K562 (cell line): ENCODE data around the gene BANF2. TPM values are rescaled to one million over a fixed set of nuclear protein-coding genes. Genes with fewer than 3 reads are reported as not detected.

Source experiments
- ATAC-seq: fragments of 200-7000 bp; cut with Tn5 transposase; 3 replicates; pipeline ENCODE4 v1.9.1; 2020; ENCODE audit warnings: moderate library complexity
- BruUV-seq: library from RNA; stranded (reverse); fragments of 400-500 nt; replicated peaks from 2 replicates; lab custom pipeline; 2021; lab: Mats Ljungman, UMichigan
- CTCF ChIA-PET: fragments of 300-600 bp; formaldehyde crosslinking; extraction: SDS; loops from one replicate; lab custom pipeline; 2021; ENCODE audit warnings: low intra/inter-chr PET ratio; lab: Yijun Ruan, JAX
- POLR2A ChIA-PET: fragments of 300-600, 350-650 bp; sonication (Branson Sonifier 250); formaldehyde crosslinking; extraction: SDS; loops from one replicate; lab custom pipeline; 2021; ENCODE audit warnings: antibody characterized with exemption, inconsistent platforms; lab: Yijun Ruan, JAX
- DNase-seq, 4 experiments: peaks; one replicate each; pipeline versions ENCODE4 v3.0.0 to v3.0.0-alpha.2; 2011 to 2018; ENCODE audit warnings: low spot score in 3 of 4, mixed read lengths in 3 of 4; ENCODE audit errors: extremely low read depth in 1 of 4
- FAIRE-seq: peaks from 2 replicates; lab custom pipeline; 2011; peaks lifted over from hg19 to GRCh38; lab: Jason Lieb, UNC
- H2AFZ ChIP-seq: 2 replicates; pipeline ENCODE4 v1.6.0; 2011; ENCODE audit warnings: low read depth, low read length, control low read depth, inconsistent platforms
- H3K27ac ChIP-seq: fragments of 200-600 bp; 3 replicates; pipeline ENCODE4 v1.8.0; 2011; ENCODE audit warnings: low read depth, mild to moderate bottlenecking, control low read depth, inconsistent platforms, low read length, moderate library complexity, mixed read lengths; ENCODE audit errors: extremely low read depth
- H3K27me3 ChIP-seq, 2 experiments: fragments of 300-600 bp in 1 of 2; 2 replicates in 1 of 2; 3 replicates in 1 of 2; pipeline versions ENCODE4 v1.6.0 to v1.8.0; 2011; ENCODE audit warnings: inconsistent platforms in 2 of 2, low read length in 2 of 2, mild to moderate bottlenecking in 1 of 2, mixed read lengths in 1 of 2, moderate library complexity in 1 of 2; ENCODE audit not compliant: control insufficient read depth in 2 of 2, insufficient read depth in 2 of 2
- H3K36me3 ChIP-seq: fragments of 300-600 bp; 3 replicates; pipeline ENCODE4 v1.8.0; 2011; ENCODE audit warnings: mild to moderate bottlenecking, low read length, inconsistent platforms; ENCODE audit not compliant: control insufficient read depth, insufficient read depth
- H3K4me1 ChIP-seq, 2 experiments: fragments of 200-600 bp in 1 of 2; replicated peaks in 1 of 2; 2 replicates in 1 of 2; 3 replicates in 1 of 2; pipeline versions ENCODE4 v1.5.1 to v1.8.0; 2011; ENCODE audit warnings: inconsistent platforms in 2 of 2, low read length in 2 of 2, mild to moderate bottlenecking in 1 of 2, mixed read lengths in 1 of 2, moderate library complexity in 1 of 2; ENCODE audit not compliant: control insufficient read depth in 2 of 2, insufficient read depth in 2 of 2
- H3K4me2 ChIP-seq: 2 replicates; pipeline ENCODE4 v1.6.1; 2011; ENCODE audit warnings: low read length, control low read depth, inconsistent platforms, mixed read lengths; ENCODE audit not compliant: insufficient read depth
- H3K4me3 ChIP-seq: fragments of 200-600 bp; sonication (generic), shearing (Covaris generic); 2 replicates; pipeline ENCODE4 v1.5.1; 2016; ENCODE audit warnings: control low read depth, inconsistent platforms
- H3K79me2 ChIP-seq: fragments of 200-600 bp; 3 replicates; pipeline ENCODE4 v1.8.0; 2011; ENCODE audit warnings: low read length, inconsistent platforms; ENCODE audit not compliant: control insufficient read depth, insufficient read depth
- H3K9ac ChIP-seq, 2 experiments: 2 replicates each; pipeline versions ENCODE4 v1.6.0 to v1.6.1; 2011; ENCODE audit warnings: low read depth in 2 of 2, low read length in 2 of 2, control low read depth in 1 of 2, inconsistent platforms in 1 of 2, mild to moderate bottlenecking in 1 of 2, mixed read lengths in 1 of 2; ENCODE audit not compliant: insufficient read depth in 1 of 2
- H3K9me1 ChIP-seq: one replicate; pipeline ENCODE4 v1.6.0; 2011; ENCODE audit warnings: inconsistent platforms, mild to moderate bottlenecking, low read length, moderate library complexity; ENCODE audit not compliant: control insufficient read depth, insufficient read depth
- H3K9me3 ChIP-seq: replicated peaks from 2 replicates; pipeline ENCODE4 v1.5.1; 2011; ENCODE audit warnings: low read depth, low read length, inconsistent platforms; ENCODE audit not compliant: control insufficient read depth, insufficient read depth
- H4K20me1 ChIP-seq: replicated peaks from 2 replicates; pipeline ENCODE4 v1.6.1; 2011; ENCODE audit warnings: low read length, inconsistent platforms, mixed read lengths; ENCODE audit not compliant: control insufficient read depth, insufficient read depth
- CCNT2 ChIP-seq: IDR thresholded peaks from 2 replicates; pipeline ENCODE4 v1.6.1; 2011; ENCODE audit warnings: borderline replicate concordance, low read depth, mild to moderate bottlenecking, moderate library complexity, mixed read lengths, low read length; ENCODE audit not compliant: insufficient read length; ENCODE audit errors: extremely low read depth
- ESRRA ChIP-seq: fragments of 450-650 bp; IDR thresholded peaks from 2 replicates; pipeline ENCODE4 v1.6.1; 2014; ENCODE audit warnings: low read depth, mild to moderate bottlenecking, moderate library complexity, borderline replicate concordance
- FOXJ2 ChIP-seq: fragments of 200-800 bp; sonication (Bioruptor generic); IDR thresholded peaks from 2 replicates; pipeline ENCODE4 v1.6.1; 2016; ENCODE audit warnings: missing genetic modification characterization, missing compliant biosample characterization
- HLTF ChIP-seq: fragments of 450-650 bp; IDR thresholded peaks from 2 replicates; pipeline ENCODE4 v1.6.1; 2016
- KHSRP ChIP-seq: fragments of 450-650 bp; IDR thresholded peaks from 2 replicates; pipeline ENCODE4 v1.6.1; 2017
- MCM5 ChIP-seq: fragments of 450-650 bp; IDR thresholded peaks from 2 replicates; pipeline ENCODE4 v1.6.1; 2016; ENCODE audit warnings: low read depth
- MCM7 ChIP-seq, 2 experiments: fragments of 450-650 bp; IDR thresholded peaks; 2 replicates each; pipeline ENCODE4 v1.6.1; 2016 to 2018
- NEUROD1 ChIP-seq: fragments of 150-350 bp; IDR thresholded peaks from 2 replicates; pipeline ENCODE4 v1.6.1; 2014; ENCODE audit warnings: borderline replicate concordance, low read length, low read depth; ENCODE audit not compliant: partially characterized antibody
- POLR2H ChIP-seq: IDR thresholded peaks from 2 replicates; pipeline ENCODE4 v1.6.1; 2016; ENCODE audit warnings: missing genetic modification characterization, low read depth, mild to moderate bottlenecking, control low read depth, missing compliant biosample characterization, moderate library complexity
- RAD51 ChIP-seq: fragments of 450-650 bp; IDR thresholded peaks from 2 replicates; pipeline ENCODE4 v1.7.1; 2016; ENCODE audit warnings: low read depth, mild to moderate bottlenecking, borderline replicate concordance
- YBX1 ChIP-seq: fragments of 450-650 bp; IDR thresholded peaks from 2 replicates; pipeline ENCODE4 v1.7.1; 2016; ENCODE audit warnings: mild to moderate bottlenecking
- ZNF12 ChIP-seq: sonication (generic); formaldehyde crosslinking; IDR thresholded peaks from 2 replicates; pipeline ENCODE4 v1.4.0; 2020; ENCODE audit warnings: mild to moderate bottlenecking, missing genetic modification reagents
- ZNF146 ChIP-seq: IDR thresholded peaks from one replicate; pipeline ENCODE4 v1.6.1; 2018; ENCODE audit warnings: missing compliant biosample characterization; ENCODE audit not compliant: unreplicated experiment
- ZNF41 ChIP-seq: fragments of 250-450 bp; sonication (Bioruptor Pico); conservative IDR thresholded peaks from 2 replicates; pipeline ENCODE4 v1.4.0; 2020; ENCODE audit warnings: mild to moderate bottlenecking
- WGBS: fragments of 100-300 bp; shearing (Covaris generic); methylation state at CpG from one replicate; pipeline ENCODE4 v1.1.6; 2016; ENCODE audit warnings: low coverage, mixed read lengths; ENCODE audit not compliant: insufficient coverage; ENCODE audit errors: missing lambda C conversion rate; 5-methylcytosine and 5-hydroxymethylcytosine counted together
- in situ Hi-C: fragments of 300-500 bp; cut with MboI; formaldehyde crosslinking; loops from 4 replicates; pipeline ENCODE4 v1.15.0; 2018; ENCODE audit warnings: inconsistent platforms, mixed read lengths
- intact Hi-C: fragments of 100-400 bp; cut with micrococcal nuclease; formaldehyde crosslinking; loops from 2 replicates; pipeline ENCODE4 v1.14.2; 2022
- polyA plus RNA-seq, 8 experiments: library from polyadenylated mRNA; depleted of rRNA in 4 of 8; stranded (reverse) in 5 of 8; unstranded in 3 of 8; fragments of >200 nt; fragmentation: Nextera tagmentation in 2 of 8; fragmentation: Illumina TruSeq in 1 of 8; extraction: Ambion mirVana in 2 of 8; extraction: Trizol in 1 of 8; gene quantifications; 2 replicates each; pipeline versions ENCODE4 v1.2.1 to v1.2.3, GENCODE V29; 2011 to 2014; ENCODE audit warnings: inconsistent platforms in 1 of 8, missing spikeins in 1 of 8
- total RNA-seq, 7 experiments: library from RNA; depleted of rRNA in 6 of 7; stranded (reverse); fragments of >200 nt in 6 of 7; fragmentation: Illumina TruSeq in 2 of 7; extraction: Trizol in 2 of 7; gene quantifications; 2 replicates each; pipeline versions ENCODE4 v1.2.1 to v1.2.3, GENCODE V29; 2011 to 2021; ENCODE audit warnings: low replicate concordance in 1 of 7
- TF ChIP-seq, protein P1 (sequence below): fragments of 250-450 bp; sonication (Bioruptor Pico); IDR thresholded peaks from 2 replicates; pipeline ENCODE4 v1.9.0; 2021; ENCODE audit warnings: mild to moderate bottlenecking
- TF ChIP-seq, protein P2 (sequence below), 3 experiments: IDR thresholded peaks in 2 of 3; conservative IDR thresholded peaks in 1 of 3; 2 replicates each; pipeline ENCODE4 v1.5.1; 2011 to 2012; ENCODE audit warnings: low read length in 3 of 3, mild to moderate bottlenecking in 3 of 3, control low read depth in 2 of 3, improper control_type of control experiment in 1 of 3, inconsistent platforms in 1 of 3, low read depth in 1 of 3, mixed read lengths in 1 of 3, moderate library complexity in 1 of 3; ENCODE audit not compliant: insufficient read depth in 2 of 3
- TF ChIP-seq, protein P3 (sequence below): fragments of 450-650 bp; formaldehyde crosslinking; IDR thresholded peaks from 2 replicates; pipeline ENCODE4 v1.4.0; 2022; ENCODE audit warnings: missing genetic modification characterization
- TF ChIP-seq, protein P4 (sequence below), 2 experiments: fragments of 450-650 bp; conservative IDR thresholded peaks; 2 replicates each; pipeline ENCODE4 v1.6.1; 2017; ENCODE audit warnings: mild to moderate bottlenecking in 2 of 2, moderate library complexity in 2 of 2

Gene BANF2
- total and polyA plus RNA-seq, 9 of the 15 experiments (the other 6 are each of a cell fraction or from before 2014, with no cell fraction given) = not detected

DNA sequence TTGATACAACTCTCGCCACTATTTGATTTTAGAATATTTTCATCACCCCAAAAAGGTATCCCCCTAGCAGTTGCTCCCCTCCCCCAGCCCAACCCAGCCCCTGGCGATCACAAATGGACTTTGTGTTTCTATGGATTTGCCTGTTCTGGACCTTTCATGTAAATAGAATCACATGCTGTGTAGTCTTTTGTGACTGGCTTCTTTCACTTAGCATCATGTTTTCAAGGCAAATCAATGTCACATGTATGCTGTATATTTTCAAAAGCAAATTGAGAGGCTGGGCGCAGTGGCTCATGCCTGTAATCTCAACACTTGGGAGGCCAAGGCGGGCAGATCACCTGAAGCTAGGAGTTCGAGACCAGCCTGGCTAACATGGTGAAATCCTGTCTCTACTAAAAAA, 48.5 kb downstream of the BANF2 start:
- no peaks in the 10 kb centered on the region for H3K36me3 ChIP-seq
- POLR2A ChIA-PET = no interaction called here
- FAIRE-seq (no peak), ATAC-seq (no peak), DNase-seq (no peak)
- intact Hi-C loops (no loop called here), in situ Hi-C loops (no loop called here)
- no peak overlapping the region for H3K4me3 ChIP-seq
- 0% methylated on average over 5 of the region's 5 CpGs for WGBS
- H3K9me1 ChIP-seq = no peaks in the 10 kb centered on the region
- no peak overlapping the region for H3K27ac ChIP-seq
- H3K4me1 ChIP-seq = no peaks in the 10 kb centered on the region; a peak in 1 of 5 replicates
- H3K79me2 ChIP-seq = no peaks in the 10 kb centered on the region
- H3K9ac ChIP-seq = no peak overlapping the region
- H3K9me3 ChIP-seq = no peaks in the 10 kb centered on the region
- H4K20me1 ChIP-seq = no peaks in the 10 kb centered on the region
- H3K27me3 ChIP-seq = peaks cover 2 to 20% of the 10 kb centered on the region in 2 experiments
- no TSS peak for BruUV-seq
- H2AFZ ChIP-seq = no peak overlapping the region
- H3K4me2 ChIP-seq = no peak overlapping the region
- CTCF ChIA-PET = no interaction called here
- TF ChIP-seq, protein P1, sequence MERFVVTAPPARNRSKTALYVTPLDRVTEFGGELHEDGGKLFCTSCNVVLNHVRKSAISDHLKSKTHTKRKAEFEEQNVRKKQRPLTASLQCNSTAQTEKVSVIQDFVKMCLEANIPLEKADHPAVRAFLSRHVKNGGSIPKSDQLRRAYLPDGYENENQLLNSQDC (CRISPR knock-in tag) = no peak
- TF ChIP-seq CCNT2 (no peak), POLR2H (tag) (no peak), MCM5 (no peak), ZNF12 (no peak), ZNF146 (CRISPR knock-in tag) (no peak), RAD51 (no peak), ZNF41 (CRISPR knock-in tag) (no peak), MCM7 (IDR thresholded peaks at IDR 0.05) (no peak), HLTF (no peak), ESRRA (no peak), KHSRP (no peak), FOXJ2 (tag) (no peak), NEUROD1 (no peak), YBX1 (no peak)
- TF ChIP-seq, protein P2, sequence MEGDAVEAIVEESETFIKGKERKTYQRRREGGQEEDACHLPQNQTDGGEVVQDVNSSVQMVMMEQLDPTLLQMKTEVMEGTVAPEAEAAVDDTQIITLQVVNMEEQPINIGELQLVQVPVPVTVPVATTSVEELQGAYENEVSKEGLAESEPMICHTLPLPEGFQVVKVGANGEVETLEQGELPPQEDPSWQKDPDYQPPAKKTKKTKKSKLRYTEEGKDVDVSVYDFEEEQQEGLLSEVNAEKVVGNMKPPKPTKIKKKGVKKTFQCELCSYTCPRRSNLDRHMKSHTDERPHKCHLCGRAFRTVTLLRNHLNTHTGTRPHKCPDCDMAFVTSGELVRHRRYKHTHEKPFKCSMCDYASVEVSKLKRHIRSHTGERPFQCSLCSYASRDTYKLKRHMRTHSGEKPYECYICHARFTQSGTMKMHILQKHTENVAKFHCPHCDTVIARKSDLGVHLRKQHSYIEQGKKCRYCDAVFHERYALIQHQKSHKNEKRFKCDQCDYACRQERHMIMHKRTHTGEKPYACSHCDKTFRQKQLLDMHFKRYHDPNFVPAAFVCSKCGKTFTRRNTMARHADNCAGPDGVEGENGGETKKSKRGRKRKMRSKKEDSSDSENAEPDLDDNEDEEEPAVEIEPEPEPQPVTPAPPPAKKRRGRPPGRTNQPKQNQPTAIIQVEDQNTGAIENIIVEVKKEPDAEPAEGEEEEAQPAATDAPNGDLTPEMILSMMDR (IDR thresholded peaks at IDR 0.05 in 2 of 3, conservative IDR thresholded peaks at IDR 0.05 in 1 of 3; ENCODE audit: insufficient read depth in 2 of 3, low read depth in 1 of 3, low read length in 3 of 3) = no peak
- TF ChIP-seq, protein P3, sequence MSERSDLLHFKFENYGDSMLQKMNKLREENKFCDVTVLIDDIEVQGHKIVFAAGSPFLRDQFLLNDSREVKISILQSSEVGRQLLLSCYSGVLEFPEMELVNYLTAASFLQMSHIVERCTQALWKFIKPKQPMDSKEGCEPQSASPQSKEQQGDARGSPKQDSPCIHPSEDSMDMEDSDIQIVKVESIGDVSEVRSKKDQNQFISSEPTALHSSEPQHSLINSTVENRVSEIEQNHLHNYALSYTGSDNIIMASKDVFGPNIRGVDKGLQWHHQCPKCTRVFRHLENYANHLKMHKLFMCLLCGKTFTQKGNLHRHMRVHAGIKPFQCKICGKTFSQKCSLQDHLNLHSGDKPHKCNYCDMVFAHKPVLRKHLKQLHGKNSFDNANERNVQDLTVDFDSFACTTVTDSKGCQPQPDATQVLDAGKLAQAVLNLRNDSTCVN (CRISPR knock-in tag) = no peak
- TF ChIP-seq, protein P4, sequence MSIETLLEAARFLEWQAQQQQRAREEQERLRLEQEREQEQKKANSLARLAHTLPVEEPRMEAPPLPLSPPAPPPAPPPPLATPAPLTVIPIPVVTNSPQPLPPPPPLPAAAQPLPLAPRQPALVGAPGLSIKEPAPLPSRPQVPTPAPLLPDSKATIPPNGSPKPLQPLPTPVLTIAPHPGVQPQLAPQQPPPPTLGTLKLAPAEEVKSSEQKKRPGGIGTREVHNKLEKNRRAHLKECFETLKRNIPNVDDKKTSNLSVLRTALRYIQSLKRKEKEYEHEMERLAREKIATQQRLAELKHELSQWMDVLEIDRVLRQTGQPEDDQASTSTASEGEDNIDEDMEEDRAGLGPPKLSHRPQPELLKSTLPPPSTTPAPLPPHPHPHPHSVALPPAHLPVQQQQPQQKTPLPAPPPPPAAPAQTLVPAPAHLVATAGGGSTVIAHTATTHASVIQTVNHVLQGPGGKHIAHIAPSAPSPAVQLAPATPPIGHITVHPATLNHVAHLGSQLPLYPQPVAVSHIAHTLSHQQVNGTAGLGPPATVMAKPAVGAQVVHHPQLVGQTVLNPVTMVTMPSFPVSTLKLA (conservative IDR thresholded peaks at IDR 0.05) = no peak
